ENCODE results near the gene BBS7. TPM values are rescaled to one million over a fixed set of nuclear protein-coding genes. Genes with fewer than 3 reads are reported as not detected.

The BBS7 gene
- polyA plus RNA-seq, 1 of the 3 experiments (the other 2 are of a cell fraction): 24.3 TPM

GRCh38 chr4:121818215-121818614, 52.1 kb downstream of the BBS7 start:
- H3F3A ChIP-seq (replicated peaks; ENCODE audit: insufficient read depth): peaks cover 88% of the 10 kb centered on the region
- H3K4me1 ChIP-seq (ENCODE audit: control insufficient read depth in 1 of 2, insufficient read depth in 2 of 2, low read depth in 1 of 2, low read length in 1 of 2): peaks cover 11 to 33% of the 10 kb centered on the region in 2 experiments; a peak in 3 of 4 replicates
- H3K4me2 ChIP-seq: no peak overlapping the region
- H3K9me2 ChIP-seq: no peaks in the 10 kb centered on the region
- H3K4me3 ChIP-seq (ENCODE audit: low read depth in 2 of 2, low read length in 1 of 2): no peak overlapping the region
- H4K20me1 ChIP-seq (ENCODE audit: insufficient read depth): no peaks in the 10 kb centered on the region; the same call in 1 of the 2 replicates
- H3K9ac ChIP-seq: no peak overlapping the region
- H2AFZ ChIP-seq (ENCODE audit: low read depth): no peak overlapping the region
- no peak for DNase-seq
- H3K79me2 ChIP-seq (ENCODE audit: insufficient read depth): peaks cover 87% of the 10 kb centered on the region
- POLR2A ChIA-PET: no interaction called here
- CTCF ChIA-PET: interaction anchor here (0.5 to 1.2 kb wide), 3 partner anchors 14 to 115 kb away, joined by 3 to 4 read pairs (median 3); no protein-coding TSS in a partner anchor
- no peaks in the 10 kb centered on the region for H3K9me3 ChIP-seq
- H3K27me3 ChIP-seq (ENCODE audit: insufficient read depth): no peaks in the 10 kb centered on the region
- peak overlapping the region; percentile 54 to 63 for H3K27ac ChIP-seq (ENCODE audit: low read depth in 2 of 2, low read length in 1 of 2)
- WGBS (ENCODE audit: low lambda C conversion rate): 36% methylated on average over 1 of the region's 1 CpG
- peaks cover 72 to 77% of the 10 kb centered on the region in 2 experiments for H3K36me3 ChIP-seq (replicated peaks in 1 of 2; ENCODE audit: control insufficient read depth in 1 of 2, insufficient read depth in 2 of 2, low read length in 1 of 2)
- TF ChIP-seq JUND (IDR thresholded peaks at IDR 0.05) (0 out of 2 replicates have a peak, but pooled peaks have one; percentile 9), TCF12 (IDR thresholded peaks at IDR 0.05) (no peak), MAX (IDR thresholded peaks at IDR 0.05; ENCODE audit: low read depth) (no peak)

- Histone ChIP-seq H3K4me3 (ENCODE audit: low read depth in 2 of 2, low read length in 1 of 2) (no peak overlapping the region), H3K4me2 (no peak overlapping the region), H3K4me1 (ENCODE audit: control insufficient read depth in 1 of 2, insufficient read depth in 2 of 2, low read depth in 1 of 2, low read length in 1 of 2) (peaks cover 6 to 33% of the 10 kb centered on the region in 2 experiments; a peak in 3 of 4 replicates), H4K20me1 (ENCODE audit: insufficient read depth) (no peaks in the 10 kb centered on the region; the same call in 1 of the 2 replicates), H3K9me3 (no peaks in the 10 kb centered on the region), H3F3A (replicated peaks; ENCODE audit: insufficient read depth) (peaks cover 90% of the 10 kb centered on the region), H3K9ac (no peak overlapping the region), H3K27ac (ENCODE audit: low read depth in 2 of 2, low read length in 1 of 2) (peak overlapping the region in 1 of 2 experiments; percentile 63), H3K9me2 (no peaks in the 10 kb centered on the region), H3K27me3 (ENCODE audit: insufficient read depth) (no peaks in the 10 kb centered on the region), H3K79me2 (ENCODE audit: insufficient read depth) (peaks cover 82% of the 10 kb centered on the region), H2AFZ (ENCODE audit: low read depth) (no peak overlapping the region), H3K36me3 (replicated peaks in 1 of 2; ENCODE audit: control insufficient read depth in 1 of 2, insufficient read depth in 2 of 2, low read length in 1 of 2) (peaks cover 77 to 82% of the 10 kb centered on the region in 2 experiments)
- POLR2A ChIA-PET: no interaction called here
- DNase-seq: no peak
- WGBS (ENCODE audit: low lambda C conversion rate): 100% methylated on average over 1 of the region's 1 CpG
- TF ChIP-seq USF1 (IDR thresholded peaks at IDR 0.05; ENCODE audit: borderline replicate concordance, low read depth) (no peak), RXRA (IDR thresholded peaks at IDR 0.05; ENCODE audit: borderline replicate concordance, low read depth) (no peak), CTCF (IDR thresholded peaks at IDR 0.05) (no peak), ZBTB33 (IDR thresholded peaks at IDR 0.05; ENCODE audit: borderline replicate concordance, low read depth) (no peak), EP300 (IDR thresholded peaks at IDR 0.05; ENCODE audit: borderline replicate concordance in 1 of 2, low read depth in 1 of 2, low read length in 1 of 2) (no peak), TAF1 (IDR thresholded peaks at IDR 0.05; ENCODE audit: borderline replicate concordance, low read depth, low read length) (no peak), REST (IDR thresholded peaks at IDR 0.05; ENCODE audit: low read depth, low read length) (no peak), FOSL2 (IDR thresholded peaks at IDR 0.05; ENCODE audit: borderline replicate concordance, low read depth) (no peak), GABPA (IDR thresholded peaks at IDR 0.05; ENCODE audit: low read depth) (no peak)
- CTCF ChIA-PET: interaction anchor here (0.5 to 1.2 kb wide), 3 partner anchors 14 to 114 kb away, joined by 3 to 4 read pairs (median 3); no protein-coding TSS in a partner anchor
These were observed 52.6 kb downstream of the BBS7 start for GRCh38 chr4:121817701-121818100.

Measured in SK-N-SH (cell line).